Lung (tissue), 16 donors: Measurements from ENCODE around the gene TMEM242. TPM values are rescaled to one million over a fixed set of nuclear protein-coding genes. Genes with fewer than 3 reads are reported as not detected.

ENCODE experiments used
- ATAC-seq: fragments of 200-7000 bp; cut with Tn5 transposase; one replicate; pipeline ENCODE4 v1.9.1; 2020; ENCODE audit warnings: moderate number of reproducible peaks; ENCODE audit not compliant: insufficient read depth, low FRiP score
- DNase-seq, 3 donors: peaks; one replicate each; pipeline ENCODE4 v3.0.0-alpha.2; 2013 to 2017
- H3K27ac ChIP-seq, 2 donors: one replicate each; pipeline ENCODE4 v1.5.1; 2013; ENCODE audit warnings: mild to moderate bottlenecking in 2 of 2, moderate library complexity in 2 of 2, control low read depth in 1 of 2, inconsistent platforms in 1 of 2, low read depth in 1 of 2, low read length in 1 of 2
- H3K27me3 ChIP-seq, 3 donors: one replicate each; pipeline ENCODE4 v1.5.1; 2013; ENCODE audit warnings: low read length in 2 of 3; ENCODE audit not compliant: control insufficient read depth in 3 of 3, insufficient read depth in 3 of 3
- H3K36me3 ChIP-seq, 4 donors: one replicate each; pipeline ENCODE4 v1.5.1; 2013; ENCODE audit warnings: low read length in 4 of 4, mild to moderate bottlenecking in 1 of 4, moderate library complexity in 1 of 4; ENCODE audit not compliant: control insufficient read depth in 4 of 4, insufficient read depth in 4 of 4
- H3K4me1 ChIP-seq, 5 donors: one replicate each; pipeline ENCODE4 v1.5.1; 2013; ENCODE audit warnings: low read length in 5 of 5, mild to moderate bottlenecking in 2 of 5, moderate library complexity in 1 of 5; ENCODE audit not compliant: control insufficient read depth in 5 of 5, insufficient read depth in 5 of 5
- H3K4me3 ChIP-seq: one replicate; pipeline ENCODE4 v1.5.1; 2013; ENCODE audit warnings: mild to moderate bottlenecking, control low read depth, moderate library complexity
- H3K9ac ChIP-seq, 2 donors: one replicate each; pipeline ENCODE4 v1.5.1; 2013; ENCODE audit warnings: low read length in 2 of 2, control low read depth in 1 of 2; ENCODE audit not compliant: insufficient read depth in 1 of 2
- H3K9me3 ChIP-seq, 4 donors: one replicate each; pipeline ENCODE4 v1.5.1; 2013; ENCODE audit warnings: low read length in 3 of 4, mild to moderate bottlenecking in 1 of 4, moderate library complexity in 1 of 4; ENCODE audit not compliant: control insufficient read depth in 4 of 4, insufficient read depth in 3 of 4
- WGBS, 2 donors: extraction: QIAGEN DNeasy Blood & Tissue Kit; methylation state at CpG; one replicate each; pipeline ENCODE4 v1.1.7; 2013; 5-methylcytosine and 5-hydroxymethylcytosine counted together
- long read RNA-seq, 5 donors: transcript quantifications; one replicate each; lab custom pipeline, GENCODE V29; 2026
- polyA plus RNA-seq, 2 donors: library from polyadenylated mRNA; stranded (reverse); fragments of 200-250 nt; gene quantifications; one replicate each; pipeline ENCODE4 v1.2.1, GENCODE V29; 2013
- total RNA-seq, 2 donors: library from RNA; depleted of rRNA in 1 of 2; stranded (reverse); fragments of >200 nt in 1 of 2; gene quantifications; one replicate each; pipeline ENCODE4 v1.2.1, GENCODE V29; 2014 to 2021
- TF ChIP-seq, protein P1 (sequence below): IDR thresholded peaks from 2 replicates; pipeline ENCODE4 v1.5.1; 2012; ENCODE audit warnings: mild to moderate bottlenecking; ENCODE audit errors: control extremely low read depth, extremely low read depth
- donor health status: control.
- donor health status: control.
- donor health status: Bipolar disorder and iron deficiency.
- donor health status: healthy.
- donor health status: DM: yes; HTN: yes; CAD: no.

The TMEM242 gene
- total RNA-seq (10 to 100 TPM; 10.2 to 11.5 TPM), polyA plus RNA-seq (1 to 10 TPM; 4.4 to 6.3 TPM)
- long read RNA-seq, donor 1, full-length matches to known transcripts, result 13 of 19 reads
- long read RNA-seq, donor 1, partial matches to known transcripts, result 6 of 19 reads
- long read RNA-seq, donor 1, other reads (novel, unspliced or antisense), result 0 of 19 reads
- long read RNA-seq, donor 2, full-length matches to known transcripts, result 5 of 11 reads
- long read RNA-seq, donor 2, partial matches to known transcripts, result 6 of 11 reads
- long read RNA-seq, donor 2, other reads (novel, unspliced or antisense), result 0 of 11 reads
- long read RNA-seq, donor 3, full-length matches to known transcripts, result 10 of 10 reads
- long read RNA-seq, donor 3, partial matches to known transcripts, result 0 of 10 reads
- long read RNA-seq, donor 3, other reads (novel, unspliced or antisense), result 0 of 10 reads
- long read RNA-seq, donor 4, full-length matches to known transcripts, result 8 of 8 reads
- long read RNA-seq, donor 4, partial matches to known transcripts, result 0 of 8 reads
- long read RNA-seq, donor 4, other reads (novel, unspliced or antisense), result 0 of 8 reads
- long read RNA-seq, donor 5, full-length matches to known transcripts, result 13 of 29 reads
- long read RNA-seq, donor 5, partial matches to known transcripts, result 16 of 29 reads
- long read RNA-seq, donor 5, other reads (novel, unspliced or antisense), result 0 of 29 reads

DNA sequence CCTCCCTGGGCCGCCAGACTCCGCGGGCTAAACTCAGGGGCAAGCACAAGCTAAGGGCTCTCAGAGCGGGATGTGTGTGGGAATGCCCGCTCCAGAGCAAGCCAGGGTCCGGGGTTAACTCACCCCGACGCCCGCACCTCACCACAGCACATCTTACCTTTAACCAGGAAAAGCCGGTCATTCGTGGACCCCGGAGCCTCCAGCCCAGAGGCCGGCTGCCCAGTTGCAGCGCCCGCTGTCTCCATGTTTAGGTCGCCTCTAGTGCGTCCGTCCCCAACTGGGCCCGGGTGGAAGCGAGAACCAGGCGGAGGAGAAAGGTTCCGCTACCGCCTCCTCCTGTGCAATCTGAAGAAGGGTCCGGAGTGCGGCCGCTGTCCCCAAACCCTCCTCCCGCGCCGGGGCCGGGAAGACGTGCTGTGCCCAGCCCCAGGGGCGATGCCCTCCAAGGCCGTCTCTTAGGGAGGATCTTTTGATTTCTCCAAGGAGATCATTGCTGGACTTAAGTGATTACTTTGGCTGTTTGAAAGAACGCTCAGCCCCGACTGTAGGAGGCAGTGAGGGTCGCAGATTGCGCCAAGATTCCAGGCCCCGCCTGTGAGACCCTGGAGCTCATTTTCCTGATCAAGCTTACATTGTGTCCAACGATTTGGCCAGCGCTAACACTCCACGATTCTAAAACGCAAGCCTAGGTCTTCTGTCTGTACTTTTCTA, at the start of gene TMEM242:
Gene TMEM242 (minus strand): TSS at position 265 of the 711 bp plus-strand sequence. CDS start 20 bp downstream, at position 245.
- Histone ChIP-seq H3K36me3 (peaks cover 0 to 7% (median 3%) of the 10 kb centered on the region in 4 donors), H3K4me3 (peak within 1 kb of the TSS; percentile 96), H3K4me1 (peaks cover 0 to 11% (median 0%) of the 10 kb centered on the region in 5 donors), H3K27ac (peak within 1 kb of the TSS; percentile 96 to 97), H3K9ac (peak within 1 kb of the TSS; percentile 87 to 97), H3K27me3 (no peaks in the 10 kb centered on the region), H3K9me3 (no peaks in the 10 kb centered on the region)
- 0% methylated on average over 41 to 42 of the region's 42 CpGs for WGBS, 2 donors
- TF ChIP-seq, protein P1, sequence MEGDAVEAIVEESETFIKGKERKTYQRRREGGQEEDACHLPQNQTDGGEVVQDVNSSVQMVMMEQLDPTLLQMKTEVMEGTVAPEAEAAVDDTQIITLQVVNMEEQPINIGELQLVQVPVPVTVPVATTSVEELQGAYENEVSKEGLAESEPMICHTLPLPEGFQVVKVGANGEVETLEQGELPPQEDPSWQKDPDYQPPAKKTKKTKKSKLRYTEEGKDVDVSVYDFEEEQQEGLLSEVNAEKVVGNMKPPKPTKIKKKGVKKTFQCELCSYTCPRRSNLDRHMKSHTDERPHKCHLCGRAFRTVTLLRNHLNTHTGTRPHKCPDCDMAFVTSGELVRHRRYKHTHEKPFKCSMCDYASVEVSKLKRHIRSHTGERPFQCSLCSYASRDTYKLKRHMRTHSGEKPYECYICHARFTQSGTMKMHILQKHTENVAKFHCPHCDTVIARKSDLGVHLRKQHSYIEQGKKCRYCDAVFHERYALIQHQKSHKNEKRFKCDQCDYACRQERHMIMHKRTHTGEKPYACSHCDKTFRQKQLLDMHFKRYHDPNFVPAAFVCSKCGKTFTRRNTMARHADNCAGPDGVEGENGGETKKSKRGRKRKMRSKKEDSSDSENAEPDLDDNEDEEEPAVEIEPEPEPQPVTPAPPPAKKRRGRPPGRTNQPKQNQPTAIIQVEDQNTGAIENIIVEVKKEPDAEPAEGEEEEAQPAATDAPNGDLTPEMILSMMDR, result no peak
- ATAC-seq (peak; percentile 99), DNase-seq (peak; percentile 96 to 98 (median 97))

DNA sequence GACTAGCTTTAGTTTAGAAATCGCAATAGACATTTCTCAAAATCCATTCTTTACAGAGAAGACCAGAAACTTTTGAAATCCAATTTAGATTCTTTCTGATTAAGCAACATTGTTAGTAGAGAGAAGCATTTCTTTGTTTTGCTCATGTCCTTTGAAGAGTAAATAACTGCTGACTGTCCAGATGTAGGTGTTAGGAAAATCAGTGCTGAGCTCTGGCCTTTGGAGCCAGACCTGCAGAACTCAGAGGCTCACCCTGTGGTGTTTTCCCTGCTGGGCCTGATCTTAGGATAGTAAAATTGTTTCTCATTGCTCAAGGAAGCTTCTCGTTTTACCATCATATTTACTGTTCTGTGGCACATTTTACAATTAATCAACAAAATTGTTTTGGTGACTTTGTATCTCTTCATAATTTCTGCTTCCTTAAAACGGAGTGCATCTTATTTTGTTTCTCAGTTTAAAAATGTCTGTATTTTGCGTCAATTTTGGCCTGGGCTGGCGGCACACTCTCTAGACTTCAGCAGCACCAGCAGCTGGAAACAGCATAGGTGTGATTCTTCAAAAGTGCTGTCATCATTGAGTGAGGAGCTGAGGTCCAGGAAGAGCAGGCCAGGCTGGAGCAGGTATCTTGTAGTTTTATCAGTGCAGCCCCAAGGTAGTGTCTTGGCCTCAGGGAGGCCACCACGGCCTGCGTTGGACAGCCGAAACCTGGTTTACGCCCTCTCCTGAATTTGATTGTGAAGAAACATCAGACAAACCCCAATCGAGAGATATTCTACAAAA, 49.4 kb upstream of the TMEM242 start:
- WGBS, 2 donors, result 92% methylated on average over 10 of the region's 10 CpGs
- Histone ChIP-seq H3K9me3 (no peaks in the 10 kb centered on the region), H3K27ac (no peak overlapping the region), H3K4me3 (no peak overlapping the region), H3K4me1 (no peaks in the 10 kb centered on the region), H3K27me3 (no peaks in the 10 kb centered on the region), H3K9ac (no peak overlapping the region), H3K36me3 (no peaks in the 10 kb centered on the region)
- ATAC-seq (no peak), DNase-seq (no peak)
- TF ChIP-seq, protein P1, result no peak

DNA sequence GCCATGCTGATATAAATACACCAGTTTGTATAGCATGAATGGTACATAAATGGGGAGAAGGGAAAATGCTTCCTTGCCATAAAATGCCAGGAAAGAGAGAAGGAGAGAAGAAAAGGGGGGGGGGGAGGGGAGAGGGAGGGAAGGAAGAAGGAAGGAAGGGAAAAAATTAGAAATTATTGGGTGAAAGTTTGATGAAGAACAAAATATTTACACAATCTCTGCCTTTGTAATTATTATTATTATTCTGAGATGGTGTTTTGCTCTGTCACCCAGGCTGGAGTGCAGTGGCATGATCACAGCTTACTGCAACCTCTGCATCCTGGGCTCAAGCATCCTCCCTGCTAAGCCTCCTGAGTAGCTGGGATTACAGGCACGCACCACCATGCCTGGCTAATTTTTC, 47.4 kb upstream of the TMEM242 start:
- H3K27me3 ChIP-seq, result no peaks in the 10 kb centered on the region
- H3K9ac ChIP-seq, result no peak overlapping the region
- no peaks in the 10 kb centered on the region for H3K4me1 ChIP-seq
- TF ChIP-seq, protein P1, result no peak
- 96% methylated on average over 1 of the region's 1 CpG for WGBS, 2 donors
- no peak overlapping the region for H3K4me3 ChIP-seq
- no peaks in the 10 kb centered on the region for H3K36me3 ChIP-seq
- no peaks in the 10 kb centered on the region for H3K9me3 ChIP-seq
- ATAC-seq (no peak), DNase-seq (no peak)
- no peak overlapping the region for H3K27ac ChIP-seq
